Bronchial epithelial cell (primary cell): ENCODE data around the gene PRR36. TPM values are rescaled to one million over a fixed set of nuclear protein-coding genes. Genes with fewer than 3 reads are reported as not detected.
A peak's percentile ranks its signal among the peaks of the same experiment; 100 is the strongest.

Experiments used
- DNase-seq: peaks from one replicate; pipeline ENCODE4 v3.0.0-alpha.2; 2010; ENCODE audit warnings: low read depth
- FAIRE-seq: peaks from 2 replicates; lab custom pipeline; 2011; peaks lifted over from hg19 to GRCh38; lab: Jason Lieb, UNC
- H3K27me3 ChIP-seq: 2 replicates; pipeline ENCODE4 v1.5.1; 2011; ENCODE audit warnings: low read length; ENCODE audit not compliant: control insufficient read depth, insufficient read depth
- H3K36me3 ChIP-seq: 2 replicates; pipeline ENCODE4 v1.5.1; 2011; ENCODE audit warnings: low read length; ENCODE audit not compliant: control insufficient read depth, insufficient read depth
- H3K4me3 ChIP-seq: 2 replicates; pipeline ENCODE4 v1.5.1; 2011; ENCODE audit warnings: mild to moderate bottlenecking, low read depth, low read length, control low read depth
- total RNA-seq: library from RNA; depleted of rRNA; stranded (reverse); fragments of >200 nt; gene quantifications from 2 replicates; pipeline ENCODE4 v1.2.1, GENCODE V29; 2014
- TF ChIP-seq, protein P1 (sequence below): IDR thresholded peaks from 2 replicates; pipeline ENCODE4 v1.5.1; 2011; ENCODE audit warnings: mild to moderate bottlenecking, moderate library complexity, low read length, control low read depth, inconsistent platforms; ENCODE audit not compliant: insufficient read depth, severe bottlenecking

PRR36 gene
- total RNA-seq, 1 donor from 2014 or later: not detected

DNA sequence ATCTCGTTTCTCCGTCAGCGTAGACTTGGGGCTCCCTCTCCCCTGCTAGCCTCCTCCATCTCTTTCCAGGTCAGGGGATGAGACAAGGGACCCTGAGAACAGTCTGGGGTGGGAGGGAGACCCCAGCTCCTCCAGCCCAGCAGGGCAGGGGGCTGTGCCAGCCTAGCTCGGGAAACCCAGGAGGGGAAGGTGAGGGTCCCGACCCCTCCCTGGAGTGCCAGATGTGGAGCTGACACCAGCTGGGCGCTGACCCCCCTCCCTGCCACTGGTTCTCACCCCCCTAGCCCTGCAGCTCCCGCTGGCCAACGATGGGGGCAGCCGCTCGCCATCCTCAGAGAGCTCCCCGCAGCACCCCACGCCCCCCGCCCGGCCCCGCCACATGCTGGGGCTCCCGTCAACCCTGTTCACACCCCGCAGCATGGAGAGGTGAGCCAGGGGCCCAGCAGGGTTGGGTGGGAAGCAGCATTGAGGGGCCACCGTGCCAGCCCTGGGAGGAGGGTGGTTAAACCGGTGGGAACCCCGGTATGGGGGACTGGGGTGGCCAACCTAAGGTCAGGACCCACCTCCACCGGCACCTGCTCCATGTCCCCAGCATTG is 35.4 kb upstream of the PRR36 start:
- DNase-seq (no peak), FAIRE-seq (no peak)
- Histone ChIP-seq H3K36me3 (peaks cover 15% of the 10 kb centered on the region), H3K27me3 (no peaks in the 10 kb centered on the region), H3K4me3 (no peak overlapping the region)
- TF ChIP-seq, protein P1, sequence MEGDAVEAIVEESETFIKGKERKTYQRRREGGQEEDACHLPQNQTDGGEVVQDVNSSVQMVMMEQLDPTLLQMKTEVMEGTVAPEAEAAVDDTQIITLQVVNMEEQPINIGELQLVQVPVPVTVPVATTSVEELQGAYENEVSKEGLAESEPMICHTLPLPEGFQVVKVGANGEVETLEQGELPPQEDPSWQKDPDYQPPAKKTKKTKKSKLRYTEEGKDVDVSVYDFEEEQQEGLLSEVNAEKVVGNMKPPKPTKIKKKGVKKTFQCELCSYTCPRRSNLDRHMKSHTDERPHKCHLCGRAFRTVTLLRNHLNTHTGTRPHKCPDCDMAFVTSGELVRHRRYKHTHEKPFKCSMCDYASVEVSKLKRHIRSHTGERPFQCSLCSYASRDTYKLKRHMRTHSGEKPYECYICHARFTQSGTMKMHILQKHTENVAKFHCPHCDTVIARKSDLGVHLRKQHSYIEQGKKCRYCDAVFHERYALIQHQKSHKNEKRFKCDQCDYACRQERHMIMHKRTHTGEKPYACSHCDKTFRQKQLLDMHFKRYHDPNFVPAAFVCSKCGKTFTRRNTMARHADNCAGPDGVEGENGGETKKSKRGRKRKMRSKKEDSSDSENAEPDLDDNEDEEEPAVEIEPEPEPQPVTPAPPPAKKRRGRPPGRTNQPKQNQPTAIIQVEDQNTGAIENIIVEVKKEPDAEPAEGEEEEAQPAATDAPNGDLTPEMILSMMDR: no peak

DNA sequence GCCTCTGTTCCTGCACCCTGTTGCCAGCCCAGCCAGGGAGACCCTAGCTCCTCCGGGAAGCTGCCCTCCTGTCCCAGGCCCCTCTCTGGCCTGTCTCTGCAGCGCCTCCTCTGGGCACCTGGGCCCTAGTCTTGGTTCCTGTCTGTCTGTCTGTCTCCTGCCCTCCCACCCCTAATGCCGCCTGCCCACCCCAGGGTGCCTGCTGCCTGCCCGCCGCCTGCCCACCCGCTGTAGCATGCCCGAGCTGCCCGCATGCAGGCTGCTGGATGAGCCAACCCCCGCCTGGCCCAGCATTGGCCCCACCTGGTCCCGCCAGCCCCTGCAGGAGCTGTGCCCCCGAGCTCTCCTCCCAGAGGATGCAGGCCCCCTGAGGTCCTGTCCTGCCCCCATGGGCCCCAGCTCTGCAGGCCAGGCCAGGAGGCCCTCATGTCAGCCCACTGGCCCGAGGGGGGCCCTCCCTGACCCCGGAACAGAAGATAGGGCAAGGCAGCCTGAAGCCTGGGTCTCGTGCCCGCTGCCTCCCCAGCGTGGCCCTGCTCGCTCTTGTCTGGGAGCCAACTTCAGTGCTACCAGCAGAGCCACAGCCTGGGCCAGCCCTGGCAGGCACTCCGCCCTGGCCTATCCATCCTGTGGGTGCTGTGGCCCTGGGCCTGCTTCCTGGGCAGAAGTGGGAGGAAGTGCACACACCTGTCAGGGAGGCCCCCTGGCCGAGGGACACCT is 34.7 kb upstream of the PRR36 start:
- Histone ChIP-seq H3K36me3 (peaks cover 15% of the 10 kb centered on the region), H3K4me3 (no peak overlapping the region), H3K27me3 (no peaks in the 10 kb centered on the region)
- DNase-seq: no peak
- TF ChIP-seq, protein P1: peak; percentile 7
- FAIRE-seq: no peak

- no peak overlapping the region for H3K4me3 ChIP-seq
- no peaks in the 10 kb centered on the region for H3K27me3 ChIP-seq
- TF ChIP-seq, protein P1: no peak
- peaks cover 15% of the 10 kb centered on the region for H3K36me3 ChIP-seq
- no peak for FAIRE-seq
- no peak for DNase-seq
Observed at GRCh38 chr19:7908078-7908699, 34.0 kb upstream of the PRR36 start.

- no peak for FAIRE-seq
- Histone ChIP-seq H3K4me3 (no peak overlapping the region), H3K36me3 (peaks cover 15% of the 10 kb centered on the region), H3K27me3 (no peaks in the 10 kb centered on the region)
- no peak for DNase-seq
- TF ChIP-seq, protein P1: no peak
Observed at GRCh38 chr19:7907544-7907943, 33.4 kb upstream of the PRR36 start.

DNA sequence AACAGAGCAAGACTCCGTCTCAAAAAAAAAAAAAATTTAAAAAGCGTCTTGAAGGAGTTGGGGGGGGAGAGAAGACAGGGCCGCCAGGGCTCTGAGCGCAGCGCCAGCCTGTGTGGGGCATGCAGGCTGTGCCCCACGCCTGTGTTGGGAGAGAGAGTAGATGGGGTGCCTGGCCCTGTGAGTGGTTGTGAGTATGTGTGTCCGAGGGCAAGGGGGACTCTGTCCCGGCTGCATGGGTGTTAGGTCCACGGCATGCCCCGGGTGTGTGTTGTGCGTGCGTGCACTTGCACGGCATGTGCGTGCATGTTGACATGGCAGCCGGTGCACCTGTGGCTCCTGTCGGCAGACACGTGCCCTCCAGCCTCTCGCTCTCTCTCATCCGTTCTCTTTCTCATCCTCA is 32.9 kb upstream of the PRR36 start:
- no peak for DNase-seq
- no peaks in the 10 kb centered on the region for H3K27me3 ChIP-seq
- TF ChIP-seq, protein P1: no peak
- peaks cover 15% of the 10 kb centered on the region for H3K36me3 ChIP-seq
- peak; percentile 66 for FAIRE-seq
- no peak overlapping the region for H3K4me3 ChIP-seq
